ENCODE measurements around the gene RUNDC3A. TPM values are rescaled to one million over a fixed set of nuclear protein-coding genes. Genes with fewer than 3 reads are reported as not detected.
"Not testable (repeated sequence)": the region's sequence is repeated elsewhere in the genome, so short reads cannot be mapped to it uniquely, and the experiment has no call there.

Gene RUNDC3A
- total RNA-seq, 2 donors from 2014 or later = 1.7 to 4.5 TPM

DNA sequence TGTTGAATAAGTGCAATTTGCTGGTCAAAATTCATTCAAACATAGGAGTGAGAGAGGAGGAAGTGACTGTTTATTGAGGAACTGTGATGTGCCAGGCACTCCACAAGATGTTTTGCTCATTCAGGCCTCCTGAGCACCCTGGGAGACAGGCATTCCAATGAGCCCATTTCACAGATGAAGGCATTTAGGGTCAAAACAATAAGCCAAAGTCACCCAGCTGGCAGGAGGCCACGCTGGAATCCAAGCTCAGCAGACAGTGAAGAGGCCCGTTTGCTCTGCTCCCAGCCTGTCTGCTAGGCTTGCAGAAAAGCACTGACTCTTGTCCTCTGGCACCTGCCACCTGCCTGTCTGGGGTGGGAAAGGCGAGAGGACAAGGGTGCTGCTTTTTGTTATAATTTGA is 26.3 kb downstream of the RUNDC3A start:
- Histone ChIP-seq H3K9me3 (no peaks in the 10 kb centered on the region), H3K4me3 (no peak overlapping the region), H3K36me3 (no peaks in the 10 kb centered on the region), H3K27ac (no peak overlapping the region), H3K27me3 (no peaks in the 10 kb centered on the region), H3K4me1 (peaks cover 0 to 9% of the 10 kb centered on the region in 2 donors)
- DNase-seq (ENCODE audit: low spot score) = no peak
- TF ChIP-seq CTCF (IDR thresholded peaks at IDR 0.05) = no peak

DNA sequence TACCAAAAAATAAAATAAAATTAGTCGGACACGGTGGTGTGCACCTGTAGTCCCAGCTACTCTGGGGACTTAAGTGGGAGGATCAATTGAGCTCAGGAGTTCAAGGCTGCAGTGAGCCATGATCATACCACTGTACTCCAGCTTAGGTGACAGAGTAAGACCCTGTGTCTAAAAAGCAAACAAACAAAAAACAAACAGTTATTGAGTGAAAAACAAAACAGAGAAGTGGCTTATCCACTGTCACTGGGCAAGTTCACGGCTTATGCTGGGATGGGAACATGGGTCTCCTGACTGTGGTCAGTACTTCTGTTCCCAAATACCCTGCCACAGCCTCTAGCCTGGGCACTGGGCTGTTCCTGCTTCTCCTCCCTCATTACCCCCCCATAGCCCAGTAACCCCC is 27.2 kb downstream of the RUNDC3A start:
- H3K36me3 ChIP-seq = no peaks in the 10 kb centered on the region
- H3K4me3 ChIP-seq = no peak overlapping the region
- peaks cover 0 to 9% of the 10 kb centered on the region in 2 donors for H3K4me1 ChIP-seq
- no peak overlapping the region for H3K27ac ChIP-seq
- no peaks in the 10 kb centered on the region for H3K9me3 ChIP-seq
- DNase-seq (ENCODE audit: low spot score) = no peak
- no peak for TF ChIP-seq CTCF (IDR thresholded peaks at IDR 0.05)
- H3K27me3 ChIP-seq = no peaks in the 10 kb centered on the region

- peaks cover 0 to 7% of the 10 kb centered on the region in 2 donors for H3K4me1 ChIP-seq
- H3K9me3 ChIP-seq = no peaks in the 10 kb centered on the region
- no peaks in the 10 kb centered on the region for H3K36me3 ChIP-seq
- no peak for TF ChIP-seq CTCF (IDR thresholded peaks at IDR 0.05)
- DNase-seq (ENCODE audit: low spot score) = no peak
- H3K27ac ChIP-seq = no peak overlapping the region
- no peak overlapping the region for H3K4me3 ChIP-seq
- H3K27me3 ChIP-seq = no peaks in the 10 kb centered on the region
Measured at GRCh38 chr17:44335968-44336367, 27.6 kb downstream of the RUNDC3A start.

- no peak for DNase-seq (ENCODE audit: low spot score)
Measured at GRCh38 chr17:44338702-44339101, 30.3 kb downstream of the RUNDC3A start.

DNA sequence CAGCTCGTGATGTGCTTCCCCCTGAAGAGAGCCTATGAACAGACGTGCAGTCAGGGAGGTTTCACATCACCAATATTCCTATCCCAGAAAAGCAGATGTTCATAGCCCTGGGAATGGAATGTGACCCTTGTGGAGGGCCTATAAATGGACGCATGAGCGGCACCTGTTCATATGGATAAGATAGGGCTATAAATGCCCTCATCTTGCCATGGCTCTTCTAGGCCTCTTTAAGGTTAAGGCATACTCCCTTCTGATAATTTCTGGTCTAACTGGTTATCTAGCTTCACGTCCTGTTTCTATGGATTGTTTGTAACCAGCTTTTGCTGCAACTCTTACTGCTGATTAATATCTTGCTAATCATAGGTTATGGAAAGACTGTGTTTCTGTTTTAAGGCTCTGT is 32.2 kb downstream of the RUNDC3A start:
- H3K27ac ChIP-seq, H3K4me1 ChIP-seq: not testable (repeated sequence)

More at GRCh38 chr17:44338702-44339101, 30.3 kb downstream of the RUNDC3A start:
- Histone ChIP-seq H3K4me3 (no peak overlapping the region), H3K27me3 (no peaks in the 10 kb centered on the region), H3K36me3 (no peaks in the 10 kb centered on the region), H3K27ac (no peak overlapping the region), H3K4me1 (no peaks in the 10 kb centered on the region), H3K9me3 (no peaks in the 10 kb centered on the region)
- no peak for TF ChIP-seq CTCF (IDR thresholded peaks at IDR 0.05)

DNA sequence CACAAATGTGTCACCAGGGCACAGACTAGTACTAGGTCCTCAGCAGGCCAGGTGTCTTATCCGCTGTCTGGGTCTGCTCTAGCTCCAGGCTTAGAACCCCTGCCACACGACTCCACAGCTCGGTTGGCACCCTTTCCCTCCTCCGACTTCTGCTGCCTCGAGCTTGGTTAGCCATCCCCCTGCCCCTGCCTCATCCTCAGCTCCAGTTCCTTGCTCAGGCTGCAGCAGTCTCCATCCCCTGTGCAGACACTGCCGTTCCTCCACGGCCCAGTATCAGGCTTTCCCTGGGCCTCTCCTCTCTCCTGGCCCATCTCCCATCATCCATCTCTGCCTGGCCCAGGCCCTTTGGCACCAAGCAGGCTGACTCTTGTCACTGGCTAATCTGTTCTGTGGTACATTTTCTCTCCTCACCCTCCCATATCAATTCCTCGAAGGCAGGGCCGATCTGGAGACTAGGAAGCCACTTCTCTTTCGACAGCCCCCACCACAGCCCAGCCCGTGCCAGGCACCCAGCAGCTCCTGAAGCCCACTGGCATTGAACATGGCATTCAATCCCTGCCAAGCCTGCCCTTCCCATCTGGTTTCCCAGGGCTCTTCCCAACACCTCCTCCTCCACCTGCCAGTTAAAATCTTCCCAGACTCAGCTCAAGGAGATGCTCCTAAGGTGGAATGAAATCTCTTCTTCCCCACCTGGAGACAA is 35.3 kb downstream of the RUNDC3A start:
- H3K9me3 ChIP-seq = no peaks in the 10 kb centered on the region
- H3K27me3 ChIP-seq = no peaks in the 10 kb centered on the region
- TF ChIP-seq CTCF (IDR thresholded peaks at IDR 0.05) = no peak
- H3K36me3 ChIP-seq = no peaks in the 10 kb centered on the region
- no peak for DNase-seq (ENCODE audit: low spot score)
- H3K4me3 ChIP-seq = no peak overlapping the region
- peaks cover 0 to 18% of the 10 kb centered on the region in 2 donors for H3K4me1 ChIP-seq
- H3K27ac ChIP-seq = no peak overlapping the region

More for the DNA sequence above, 32.2 kb downstream of the RUNDC3A start:
- DNase-seq (ENCODE audit: low spot score); H3K36me3 ChIP-seq; H3K27me3 ChIP-seq; H3K9me3 ChIP-seq; H3K4me3 ChIP-seq: not testable (repeated sequence)
